Activated T-helper 2 cell treated with anti-CD3 and anti-CD28 coated beads, Interferon-gamma antibody, Interleukin-2, Interleukin-4, amounts not matched to agents 10 μg/mL and 5 μg/mL and 100 μg/mL, durations not matched to agents 14 hours and 24 hours and 36 hours (primary cell): ENCODE measurements around the gene PANX2. TPM values are rescaled to one million over a fixed set of nuclear protein-coding genes. Genes with fewer than 3 reads are reported as not detected.

Source experiments
- DNase-seq: peaks from one replicate; pipeline ENCODE4 v3.0.0; 2021; ENCODE audit warnings: low spot score
- H3K27ac Mint-ChIP-seq: one replicate; pipeline ENCODE4 v1.8.0; 2021; ENCODE audit warnings: mixed read lengths
- H3K27me3 Mint-ChIP-seq: one replicate; pipeline ENCODE4 v1.8.0; 2021; ENCODE audit warnings: low read depth, mixed read lengths
- H3K36me3 Mint-ChIP-seq: one replicate; pipeline ENCODE4 v1.8.0; 2021; ENCODE audit warnings: low read depth, mixed read lengths
- H3K4me1 Mint-ChIP-seq: one replicate; pipeline ENCODE4 v1.8.0; 2021; ENCODE audit warnings: low read depth, mixed read lengths
- H3K4me3 Mint-ChIP-seq: one replicate; pipeline ENCODE4 v1.8.0; 2021; ENCODE audit warnings: low read depth, mild to moderate bottlenecking, moderate library complexity, mixed read lengths
- H3K9me3 Mint-ChIP-seq: one replicate; pipeline ENCODE4 v1.8.0; 2021; ENCODE audit warnings: mixed read lengths
- intact Hi-C: fragments of 100-400 bp; cut with micrococcal nuclease; formaldehyde crosslinking; loops from one replicate; pipeline ENCODE4 v1.15.1; 2023
- total RNA-seq: library from RNA; stranded (reverse); gene quantifications from 2 replicates; pipeline ENCODE4 v1.2.3, GENCODE V29; 2022

Gene PANX2
- total RNA-seq, 1 donor from 2014 or later, result 2.4 TPM

DNA sequence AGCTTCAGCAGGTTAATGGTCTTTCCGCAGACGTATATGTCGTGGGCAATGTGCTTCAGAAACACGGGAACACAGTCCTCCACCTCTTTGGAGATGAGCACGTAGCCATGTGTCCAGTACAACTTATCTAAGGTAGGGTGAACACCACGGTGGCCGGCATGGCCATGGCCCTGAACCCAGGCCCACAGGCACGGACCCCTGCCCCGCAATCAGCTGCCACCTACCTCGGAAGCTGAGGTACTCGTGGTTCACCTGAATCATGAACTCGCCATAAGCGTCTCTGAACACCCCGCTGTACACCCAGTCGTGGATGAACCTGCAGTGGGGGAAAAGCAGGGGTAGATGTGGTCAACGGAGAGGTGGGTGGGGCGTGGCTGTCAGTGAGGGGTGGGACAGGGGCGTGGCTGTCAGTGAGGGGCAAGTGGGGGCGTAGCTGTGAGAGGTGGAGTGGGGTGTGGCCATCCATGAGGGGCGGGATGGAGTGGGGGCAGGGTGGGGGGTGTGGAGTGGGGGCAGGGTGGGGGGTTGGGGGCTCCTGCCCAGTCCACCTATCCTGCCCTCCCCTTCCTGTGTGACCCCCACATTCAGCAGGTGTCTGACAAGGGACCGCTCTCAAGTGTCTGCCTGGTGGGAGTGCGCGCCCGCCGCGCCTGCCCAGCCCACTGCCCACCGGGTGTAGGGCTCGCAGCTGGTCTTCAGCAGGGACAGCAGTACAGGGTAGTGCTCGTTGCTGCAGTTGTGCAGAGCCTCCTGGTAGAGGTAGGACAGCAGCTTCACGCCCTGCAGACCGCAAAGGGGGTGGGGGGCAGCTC lies 55.7 kb downstream of the PANX2 start:
- peaks cover 39% of the 10 kb centered on the region for H3K36me3 Mint-ChIP-seq
- no peak for DNase-seq
- no peaks in the 10 kb centered on the region for H3K9me3 Mint-ChIP-seq
- intact Hi-C loops, result no loop called here
- H3K4me1 Mint-ChIP-seq, result no peaks in the 10 kb centered on the region
- no peak overlapping the region for H3K4me3 Mint-ChIP-seq
- H3K27me3 Mint-ChIP-seq, result no peaks in the 10 kb centered on the region
- no peak overlapping the region for H3K27ac Mint-ChIP-seq

DNA sequence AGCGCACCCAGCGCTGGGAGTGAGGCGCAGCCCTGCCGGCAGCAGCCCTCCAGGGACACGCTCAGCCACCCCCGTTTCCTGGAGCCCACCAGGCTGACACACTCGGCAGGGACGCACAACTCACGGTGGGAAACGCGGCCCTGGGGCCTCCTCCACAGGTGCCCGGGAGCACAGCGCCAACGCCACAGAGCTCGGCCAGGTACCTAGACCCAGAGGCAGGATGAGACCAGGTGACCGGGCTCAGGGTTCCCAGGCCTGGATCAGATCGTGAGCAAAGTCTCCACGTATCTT lies 56.3 kb downstream of the PANX2 start:
- no peak for DNase-seq
- Mint-ChIP-seq H3K4me1 (no peaks in the 10 kb centered on the region), H3K27me3 (no peaks in the 10 kb centered on the region), H3K4me3 (no peak overlapping the region), H3K36me3 (peaks cover 39% of the 10 kb centered on the region), H3K9me3 (no peaks in the 10 kb centered on the region), H3K27ac (no peak overlapping the region)
- intact Hi-C loops, result no loop called here

DNA sequence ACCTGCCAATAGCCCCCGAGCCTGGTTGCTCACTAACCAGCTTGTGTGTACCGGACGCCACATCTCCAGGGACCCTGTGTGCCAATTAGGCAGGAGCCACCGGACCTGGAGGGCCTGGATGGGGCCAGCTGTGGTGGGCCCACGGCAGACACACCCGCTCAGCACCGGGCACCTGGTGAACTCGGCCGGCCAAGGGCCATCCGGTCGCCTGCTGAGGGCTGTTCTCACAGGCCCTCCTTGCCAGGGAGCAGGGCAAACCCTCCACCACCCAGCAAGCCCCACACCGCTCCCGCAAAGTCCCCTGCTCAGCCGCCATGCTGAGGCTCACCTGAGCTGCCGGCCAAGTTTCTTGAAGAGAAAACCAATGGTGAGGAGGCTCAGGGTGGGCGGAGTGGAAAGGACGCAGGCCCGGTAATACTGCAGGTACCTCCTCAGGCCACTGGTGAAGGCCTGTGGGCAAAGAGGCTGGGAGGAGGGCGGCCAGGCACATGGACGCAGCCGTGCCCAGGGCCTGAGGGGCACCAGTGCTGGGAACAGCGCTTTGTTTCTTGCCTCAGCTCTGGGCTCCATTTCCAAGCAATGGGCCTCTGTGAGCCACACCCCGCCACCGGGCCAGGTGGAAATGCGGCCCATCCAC lies 57.2 kb downstream of the PANX2 start:
- Mint-ChIP-seq H3K4me3 (no peak overlapping the region), H3K27me3 (no peaks in the 10 kb centered on the region), H3K4me1 (no peaks in the 10 kb centered on the region), H3K9me3 (no peaks in the 10 kb centered on the region), H3K27ac (no peak overlapping the region), H3K36me3 (peaks cover 36% of the 10 kb centered on the region)
- intact Hi-C loops, result no loop called here
- DNase-seq, result no peak

DNA sequence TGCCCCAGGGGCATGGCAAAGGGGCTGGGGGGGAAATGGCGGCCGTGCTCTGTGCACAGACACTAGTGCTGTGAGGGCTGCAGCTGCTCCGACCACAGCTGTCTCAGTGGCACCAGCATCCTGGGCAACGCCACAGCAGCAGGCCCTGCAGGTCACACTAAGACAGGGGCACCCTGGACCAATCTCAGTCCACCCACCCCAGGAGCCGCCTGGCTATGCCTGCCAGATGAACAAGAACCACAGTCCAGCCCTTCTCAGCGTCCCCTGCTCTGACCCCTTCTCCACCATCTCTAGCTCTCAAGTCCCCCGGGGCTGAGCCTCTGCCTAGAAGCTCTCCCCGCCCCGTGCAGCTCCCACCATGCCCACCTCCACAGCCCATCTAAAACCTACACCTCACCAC lies 57.8 kb downstream of the PANX2 start:
- no peak for DNase-seq
- Mint-ChIP-seq H3K27me3 (no peaks in the 10 kb centered on the region), H3K36me3 (peaks cover 31% of the 10 kb centered on the region), H3K9me3 (no peaks in the 10 kb centered on the region), H3K4me1 (no peaks in the 10 kb centered on the region), H3K4me3 (no peak overlapping the region), H3K27ac (no peak overlapping the region)
- intact Hi-C loops, result no loop called here

DNA sequence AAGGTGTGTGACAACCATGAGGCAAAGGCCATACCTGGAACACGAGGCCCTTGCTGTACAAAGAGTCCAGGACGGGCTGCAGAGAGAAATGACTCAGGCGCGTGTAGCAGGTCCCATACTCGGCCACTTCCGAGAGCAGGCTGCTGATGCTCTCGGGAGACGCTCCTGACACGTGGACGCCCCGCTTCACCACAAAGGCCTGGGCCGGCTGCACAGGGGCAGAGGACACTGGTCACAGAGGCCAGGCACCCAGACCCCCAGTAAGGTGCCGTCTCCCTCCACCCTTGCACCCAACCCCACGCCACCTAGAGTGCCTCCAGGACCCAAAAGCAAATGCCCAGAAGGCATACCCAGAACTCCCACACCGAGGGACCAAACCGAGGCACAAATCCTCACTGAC lies 58.8 kb downstream of the PANX2 start:
- no peaks in the 10 kb centered on the region for H3K4me1 Mint-ChIP-seq
- DNase-seq, result no peak
- intact Hi-C loops, result no loop called here
- peaks cover 30% of the 10 kb centered on the region for H3K36me3 Mint-ChIP-seq
- no peak overlapping the region for H3K4me3 Mint-ChIP-seq
- no peaks in the 10 kb centered on the region for H3K9me3 Mint-ChIP-seq
- H3K27ac Mint-ChIP-seq, result no peak overlapping the region
- H3K27me3 Mint-ChIP-seq, result no peaks in the 10 kb centered on the region

Other genes with a start within 250 kb of the PANX2 start
- gene PIM3, start 210.0 kb upstream of the PANX2 start, total RNA-seq, result 215 TPM in 2 replicates
- gene IL17REL, start 158.0 kb upstream of the PANX2 start, total RNA-seq, result not detected in 2 replicates
- gene TTLL8, start 112.4 kb upstream of the PANX2 start, total RNA-seq, result not detected in 2 replicates
- gene MLC1, start 85.3 kb upstream of the PANX2 start, total RNA-seq, result 0.39 TPM in 1 of 2 replicates, not detected in the other
- gene MOV10L1, start 80.7 kb upstream of the PANX2 start, total RNA-seq, result 0.07 TPM in 1 of 2 replicates, not detected in the other
- gene TRABD, start 15.2 kb downstream of the PANX2 start, total RNA-seq, result 104 and 109 TPM in 2 replicates
- 26.3 and 26.4 TPM in 2 replicates for gene SELENOO, start 30.3 kb downstream of the PANX2 start, total RNA-seq
- 48.8 and 49.6 TPM in 2 replicates for gene TUBGCP6, start 74.3 kb downstream of the PANX2 start, total RNA-seq
- gene HDAC10, start 80.5 kb downstream of the PANX2 start, total RNA-seq, result 60.0 and 62.9 TPM in 2 replicates
- 16.3 and 17.6 TPM in 2 replicates for gene MAPK12, start 91.0 kb downstream of the PANX2 start, total RNA-seq
- gene MAPK11, start 99.6 kb downstream of the PANX2 start, total RNA-seq, result 19.0 and 20.9 TPM in 2 replicates
- 9.8 and 11.1 TPM in 2 replicates for gene PLXNB2, start 136.9 kb downstream of the PANX2 start, total RNA-seq
- gene DENND6B, start 156.3 kb downstream of the PANX2 start, total RNA-seq, result 2.3 and 2.7 TPM in 2 replicates
- gene PPP6R2, start 172.6 kb downstream of the PANX2 start, total RNA-seq, result 42.9 and 45.0 TPM in 2 replicates